ENCODE measurements around the gene CREB3.

Gene CREB3

DNA sequence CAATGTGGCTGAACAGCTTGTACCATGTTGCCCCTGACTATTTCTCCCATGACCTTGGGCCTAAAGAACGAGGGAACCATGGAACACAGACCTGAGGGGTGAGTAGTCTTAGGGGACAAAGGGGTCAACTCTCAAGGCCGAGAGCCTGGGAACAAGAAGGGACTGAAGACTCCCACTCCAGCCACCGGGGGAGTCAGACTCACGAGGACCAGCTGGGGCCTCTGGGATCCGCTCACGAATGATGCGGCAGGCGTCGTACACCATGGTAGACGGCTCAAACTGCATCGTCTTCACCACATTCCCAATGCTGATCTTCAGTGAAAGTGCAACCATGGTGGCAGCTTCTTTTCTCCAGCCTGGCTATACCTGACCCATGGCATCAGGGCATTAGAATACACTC lies 7.1 kb upstream of the CREB3 start:
- no peak for DNase-seq (ENCODE audit: low read depth in 2 of 3, low spot score in 1 of 3)

DNA sequence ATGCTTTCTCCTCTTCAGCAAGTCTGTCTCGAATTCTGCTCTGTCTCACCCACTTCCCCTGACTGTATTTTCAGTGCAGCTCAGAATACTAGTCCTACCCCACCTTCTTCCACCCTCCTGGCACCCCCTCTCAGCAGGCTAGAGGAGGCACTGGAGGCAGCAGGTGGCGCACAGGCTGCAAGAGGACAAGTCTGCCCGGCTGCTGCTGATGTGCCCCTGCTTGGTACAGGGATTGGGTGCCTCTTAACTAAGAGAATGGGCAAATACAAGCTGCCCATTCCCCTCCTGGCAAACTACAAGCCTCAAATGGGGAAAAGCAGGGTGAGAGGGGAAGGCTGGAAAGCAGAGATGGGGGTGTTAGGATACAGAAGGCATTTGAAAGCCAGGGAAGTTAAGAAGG lies 5.5 kb upstream of the CREB3 start:
- no peak for DNase-seq (ENCODE audit: low read depth in 2 of 3, low spot score in 1 of 3)

GRCh38 chr9:35727676-35728040 lies 4.8 kb upstream of the CREB3 start:
- no peak for DNase-seq (ENCODE audit: low read depth in 2 of 3, low spot score in 1 of 3)

DNA sequence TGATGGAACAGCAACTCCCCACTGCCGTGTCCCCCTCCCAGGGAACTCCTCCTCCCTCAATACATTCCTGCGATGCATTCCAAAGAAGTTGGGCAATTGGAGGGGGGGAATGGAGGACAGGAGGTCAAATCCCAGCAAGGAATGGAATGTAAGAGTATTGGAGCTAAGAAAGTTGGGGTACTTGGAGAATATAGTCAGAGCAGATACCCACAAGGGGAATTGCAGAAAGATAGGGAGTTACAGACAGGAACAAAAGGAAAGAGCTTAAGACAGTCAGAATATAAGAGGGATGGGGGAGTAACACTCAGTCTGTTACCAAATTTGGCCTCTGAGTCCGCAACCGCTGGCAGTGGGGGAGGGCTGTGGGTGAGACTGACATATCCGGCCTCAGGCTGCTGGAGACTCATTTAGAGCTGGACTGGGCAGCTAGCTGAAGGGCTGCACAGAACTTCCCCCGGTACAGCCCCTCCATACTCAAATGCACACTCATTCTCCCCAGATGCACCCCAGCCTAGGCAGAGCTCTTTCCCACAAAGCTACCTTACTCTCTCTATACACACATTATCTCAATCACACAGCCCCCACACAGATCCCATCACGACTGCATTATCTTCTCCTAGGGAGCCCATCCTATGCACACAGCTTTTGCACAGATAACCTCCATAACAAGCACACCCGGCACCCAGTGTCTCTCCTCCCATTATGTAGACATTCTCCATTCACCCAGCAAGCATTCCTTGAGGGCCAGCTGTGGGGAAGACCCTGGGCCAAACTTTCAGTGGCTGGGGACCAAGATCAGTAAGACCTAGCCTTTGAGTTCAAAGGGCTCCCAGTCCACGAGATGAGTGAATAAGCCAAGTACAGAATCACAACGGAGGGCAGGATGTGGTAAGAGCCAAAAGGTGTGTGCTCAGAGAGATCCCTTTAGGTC lies 4.2 kb upstream of the CREB3 start:
- peak in 2 of 3 donors; percentile 27 to 40 for DNase-seq (ENCODE audit: low read depth in 2 of 3, low spot score in 1 of 3)

DNA sequence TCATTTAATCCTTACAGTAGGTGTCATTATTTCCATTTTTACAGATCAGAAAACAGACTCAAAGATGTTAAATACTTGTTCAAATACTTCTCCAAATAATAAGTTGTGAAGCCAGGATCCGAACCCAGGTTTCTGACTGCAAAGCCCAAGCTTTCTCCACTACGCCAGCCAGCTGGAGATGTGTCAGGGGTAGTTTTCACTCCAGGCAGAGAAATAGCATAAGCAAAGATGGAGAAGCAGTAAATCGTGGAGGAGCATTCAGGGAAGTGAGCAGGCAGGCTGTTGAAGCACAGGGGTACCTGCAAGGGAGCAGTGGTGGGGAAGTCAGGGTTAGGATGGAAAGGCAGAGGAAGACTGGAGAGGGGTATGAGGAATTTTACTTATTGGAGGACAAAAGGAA lies 3.4 kb upstream of the CREB3 start:
- DNase-seq (ENCODE audit: low read depth in 2 of 3, low spot score in 1 of 3), result no peak

DNA sequence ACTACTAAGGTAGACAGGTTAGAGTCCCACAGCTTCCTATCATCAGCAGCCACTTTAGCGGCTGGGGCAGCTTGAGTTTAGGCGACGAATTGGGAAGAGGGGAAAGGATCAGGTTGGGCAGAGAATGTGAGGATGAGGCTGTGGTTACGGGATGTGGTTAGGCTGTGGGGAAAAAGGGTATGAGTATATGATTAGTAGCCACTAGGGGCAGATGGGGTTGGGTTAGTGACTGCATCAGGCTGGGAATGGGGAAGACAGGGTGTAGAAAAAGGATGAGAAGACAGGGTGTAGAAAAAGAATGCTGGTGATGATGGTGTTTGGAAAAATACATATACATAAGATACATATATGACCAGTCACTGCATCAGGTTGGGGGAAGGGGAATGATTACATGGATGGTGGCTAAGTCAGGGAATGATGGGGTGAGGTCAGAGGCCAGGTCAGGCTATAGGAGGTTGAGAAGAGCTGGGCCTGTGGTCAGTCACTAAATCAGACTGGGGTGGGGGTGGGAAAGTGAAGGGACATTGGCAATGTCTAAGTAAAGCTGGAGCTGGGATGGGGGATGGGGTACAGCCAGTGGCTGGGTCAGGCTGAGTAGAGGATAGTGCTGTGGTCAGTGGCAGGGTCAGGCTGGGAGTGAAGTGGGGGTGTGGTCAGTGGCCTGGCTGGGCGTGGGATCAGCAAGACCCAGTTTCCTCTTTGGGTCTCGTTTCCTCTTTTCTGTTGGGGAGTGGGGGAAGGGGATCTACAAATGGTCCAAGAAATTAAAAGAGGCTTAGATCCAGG lies 2.6 kb upstream of the CREB3 start:
- DNase-seq (ENCODE audit: low read depth in 2 of 3, low spot score in 1 of 3), result peak in 2 of 3 donors; percentile 23 to 34

GRCh38 chr9:35730486-35730854 lies 2.0 kb upstream of the CREB3 start:
- DNase-seq (ENCODE audit: low read depth in 2 of 3, low spot score in 1 of 3), result no peak

- no peak for DNase-seq (ENCODE audit: low read depth in 2 of 3, low spot score in 1 of 3)
Observed at GRCh38 chr9:35731415-35732184, 866 bp upstream of the CREB3 start.

GRCh38 chr9:35732800-35733541 lies 505 bp downstream of the CREB3 start:
- peak in 1 of 3 donors; percentile 11 for DNase-seq (ENCODE audit: low read depth in 2 of 3, low spot score in 1 of 3)

DNA sequence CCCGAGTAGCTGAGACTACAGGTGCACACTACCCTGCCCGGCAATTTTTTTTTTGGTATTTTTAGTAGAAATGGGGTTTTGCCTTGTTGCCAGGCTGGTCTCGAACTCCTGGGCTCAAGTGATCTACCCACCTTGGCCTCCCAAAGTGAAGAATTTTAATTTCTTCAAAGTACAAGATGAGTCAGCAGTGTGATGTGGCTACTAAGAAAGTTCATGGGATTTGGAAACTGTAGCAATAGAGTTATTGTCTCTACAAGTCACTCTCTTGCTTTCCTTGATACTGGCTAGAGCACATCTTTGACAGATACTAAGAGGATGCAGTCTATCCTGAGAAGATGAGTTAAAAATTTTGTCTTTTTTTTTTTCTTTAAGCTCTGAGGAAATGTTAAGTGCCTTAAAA lies 1.6 kb downstream of the CREB3 start:
- DNase-seq (ENCODE audit: low read depth in 2 of 3, low spot score in 1 of 3), result no peak

DNA sequence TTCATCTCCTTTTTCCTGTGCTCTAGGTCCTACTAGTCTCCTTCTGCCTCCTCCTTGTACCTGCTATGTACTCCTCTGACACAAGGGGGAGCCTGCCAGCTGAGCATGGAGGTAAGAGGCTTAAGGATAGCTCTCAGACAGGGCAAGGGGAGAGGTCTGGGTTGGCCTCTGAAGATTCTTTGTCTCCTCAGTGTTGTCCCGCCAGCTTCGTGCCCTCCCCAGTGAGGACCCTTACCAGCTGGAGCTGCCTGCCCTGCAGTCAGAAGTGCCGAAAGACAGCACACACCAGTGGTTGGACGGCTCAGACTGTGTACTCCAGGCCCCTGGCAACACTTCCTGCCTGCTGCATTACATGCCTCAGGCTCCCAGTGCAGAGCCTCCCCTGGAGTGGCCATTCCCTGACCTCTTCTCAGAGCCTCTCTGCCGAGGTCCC lies 3.8 kb downstream of the CREB3 start:
- DNase-seq (ENCODE audit: low read depth in 2 of 3, low spot score in 1 of 3), result peak in 2 of 3 donors; percentile 51 to 57

DNA sequence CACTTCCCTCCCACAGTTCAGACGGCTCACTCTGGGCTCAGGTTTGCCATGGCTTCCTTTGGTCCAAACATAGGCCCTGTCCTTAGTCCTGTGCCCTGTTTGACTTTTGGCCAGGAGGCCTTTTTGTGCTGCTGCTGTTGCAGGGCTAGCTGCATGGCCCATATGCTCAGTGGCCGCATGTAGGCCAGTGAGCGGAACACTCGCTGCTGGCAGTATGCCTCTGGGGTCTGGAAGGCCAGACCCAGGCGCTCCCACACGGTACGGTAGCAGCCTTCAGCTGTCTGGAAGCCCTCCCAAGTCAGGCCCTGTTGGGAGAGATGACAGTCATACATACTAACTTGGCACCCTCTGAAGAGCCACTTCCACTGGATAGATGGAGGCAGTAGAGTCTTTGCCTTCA lies 4.7 kb downstream of the CREB3 start:
- no peak for DNase-seq (ENCODE audit: low read depth in 2 of 3, low spot score in 1 of 3)

DNA sequence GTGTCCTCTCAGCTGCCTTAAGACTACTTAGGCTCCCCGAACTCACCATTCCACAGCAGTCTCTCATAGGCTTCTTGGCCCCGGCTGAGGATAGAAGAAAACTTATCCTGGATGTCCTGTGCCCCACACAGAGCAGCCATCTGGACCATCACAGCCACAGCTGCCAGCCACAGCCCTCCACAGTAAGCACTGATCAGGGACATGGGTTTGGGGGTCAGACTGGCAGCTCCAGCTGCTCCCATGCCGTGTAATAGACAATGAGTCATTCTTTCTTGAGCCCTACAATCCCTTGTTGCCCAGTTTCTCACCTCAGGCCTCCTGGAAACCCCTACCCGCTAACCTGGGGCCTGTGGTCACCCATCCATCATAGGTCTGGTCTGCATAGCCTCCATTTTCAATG lies 5.7 kb downstream of the CREB3 start:
- DNase-seq (ENCODE audit: low read depth in 2 of 3, low spot score in 1 of 3), result no peak

- no peak for DNase-seq (ENCODE audit: low read depth in 2 of 3, low spot score in 1 of 3)
Observed at GRCh38 chr9:35738924-35739323, 6.5 kb downstream of the CREB3 start.

- DNase-seq (ENCODE audit: low read depth in 2 of 3, low spot score in 1 of 3), result no peak
Observed at GRCh38 chr9:35740243-35740642, 7.8 kb downstream of the CREB3 start.

GRCh38 chr9:35741740-35742139 lies 9.3 kb downstream of the CREB3 start:
- DNase-seq (ENCODE audit: low read depth in 2 of 3, low spot score in 1 of 3), result no peak

GRCh38 chr9:35743452-35743851 lies 11.0 kb downstream of the CREB3 start:
- DNase-seq (ENCODE audit: low read depth in 2 of 3, low spot score in 1 of 3), result no peak

GRCh38 chr9:35743880-35744518 lies 11.5 kb downstream of the CREB3 start:
- no peak for DNase-seq (ENCODE audit: low read depth in 2 of 3, low spot score in 1 of 3)

DNA sequence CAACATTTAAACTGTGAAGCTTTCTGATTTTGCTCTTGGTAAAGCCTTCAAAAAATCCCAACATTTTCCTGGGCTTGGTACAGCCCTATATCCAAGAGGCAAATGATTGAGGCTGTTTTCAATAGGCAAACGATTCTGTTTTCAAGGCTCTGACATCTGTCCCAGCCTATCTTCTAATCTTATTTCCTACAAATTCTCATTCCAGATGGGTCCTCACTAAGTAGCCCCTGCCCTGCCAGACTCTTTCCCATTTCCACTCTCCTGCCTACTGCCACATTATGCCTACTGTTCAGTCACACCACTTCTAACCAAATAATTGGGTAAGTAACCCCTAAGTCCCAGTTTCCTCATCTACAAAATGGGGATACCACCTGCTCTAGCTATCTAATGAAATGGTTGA lies 13.1 kb downstream of the CREB3 start:
- DNase-seq (ENCODE audit: low read depth in 2 of 3, low spot score in 1 of 3), result no peak

DNA sequence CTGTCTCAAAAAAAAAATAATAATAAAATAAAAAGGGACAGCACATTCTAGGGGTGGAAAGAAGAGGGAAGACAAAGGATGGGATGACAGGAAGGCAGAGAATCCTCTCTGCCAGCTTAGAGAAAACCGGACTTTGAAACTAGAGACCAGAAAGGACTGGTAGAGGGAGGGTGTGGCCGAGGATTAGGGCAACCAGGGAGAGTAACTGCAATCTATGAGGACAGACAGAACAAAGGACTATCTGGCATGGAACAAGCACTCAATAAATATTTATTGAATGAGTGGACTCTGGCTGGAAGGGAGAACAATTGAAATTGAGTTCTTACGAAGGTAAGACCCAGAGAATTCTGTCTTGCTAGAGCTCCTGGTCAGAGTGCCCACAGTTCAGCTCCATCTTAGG lies 14.1 kb downstream of the CREB3 start:
- no peak for DNase-seq (ENCODE audit: low read depth in 2 of 3, low spot score in 1 of 3)

Data from stimulated activated CD4-positive, alpha-beta T cell treated with anti-CD3 and anti-CD28 coated beads, Interleukin-12 subunit alpha, Interleukin-12 subunit beta, amount 100 ng/mL, for 48 hours (primary cell).